GM12878 (cell line): ENCODE measurements around the gene VTI1A. TPM values are rescaled to one million over a fixed set of nuclear protein-coding genes. Genes with fewer than 3 reads are reported as not detected.

Source experiments
- ATAC-seq: fragments of 200-7000 bp; cut with Tn5 transposase; 3 replicates; pipeline ENCODE4 v1.9.1; 2020; ENCODE audit warnings: mild to moderate bottlenecking, moderate library complexity
- BruUV-seq: library from RNA; stranded (reverse); fragments of 400-500 nt; replicated peaks from 2 replicates; lab custom pipeline; 2021; lab: Mats Ljungman, UMichigan
- CTCF ChIA-PET: fragments of 300-600 bp; sonication (Branson Sonifier 250); formaldehyde crosslinking; extraction: SDS; loops from one replicate; lab custom pipeline; 2021; ENCODE audit warnings: inconsistent platforms; lab: Yijun Ruan, JAX
- POLR2A ChIA-PET: fragments of 350-600 bp; formaldehyde crosslinking; extraction: SDS; loops from one replicate; lab custom pipeline; 2021; ENCODE audit warnings: inconsistent platforms; lab: Charles Lee
- RAD21 ChIA-PET: fragments of 300-600 bp; sonication (Branson Sonifier 250); formaldehyde crosslinking; loops from one replicate; lab custom pipeline; 2023; ENCODE audit warnings: antibody characterized with exemption; ENCODE audit not compliant: unreplicated experiment; lab: Charles Lee
- SMC1A ChIA-PET: fragments of 300-600 bp; sonication (Branson Sonifier 250); formaldehyde crosslinking; loops from one replicate; lab custom pipeline; 2023; ENCODE audit not compliant: unreplicated experiment, uncharacterized antibody; lab: Charles Lee
- DNase-seq: peaks from one replicate; pipeline ENCODE4 v3.0.0-alpha.2; 2011; ENCODE audit warnings: low read depth, low spot score
- FAIRE-seq: peaks from 3 replicates; lab custom pipeline; 2011; peaks lifted over from hg19 to GRCh38; lab: Jason Lieb, UNC
- H2AFZ ChIP-seq: 2 replicates; pipeline ENCODE4 v1.6.0; 2011; ENCODE audit warnings: low read depth, low read length, control low read depth; ENCODE audit not compliant: control insufficient read depth
- H3K27ac ChIP-seq: 2 replicates; pipeline ENCODE4 v1.5.1; 2011; ENCODE audit warnings: control low read depth; ENCODE audit not compliant: control insufficient read depth, insufficient read depth
- H3K27me3 ChIP-seq, 2 experiments: replicated peaks in 1 of 2; 2 replicates each; pipeline versions ENCODE4 v1.6.0 to v1.6.1; 2011; ENCODE audit warnings: low read length in 1 of 2; ENCODE audit not compliant: control insufficient read depth in 2 of 2, insufficient read depth in 2 of 2
- H3K36me3 ChIP-seq, 2 experiments: 2 replicates each; pipeline ENCODE4 v1.5.1; 2011; ENCODE audit warnings: low read length in 1 of 2; ENCODE audit not compliant: control insufficient read depth in 2 of 2, insufficient read depth in 2 of 2
- H3K4me1 ChIP-seq: 2 replicates; pipeline ENCODE4 v1.6.1; 2011; ENCODE audit warnings: mild to moderate bottlenecking, low read length, moderate library complexity, mixed read lengths; ENCODE audit not compliant: control insufficient read depth, insufficient read depth
- H3K4me2 ChIP-seq: 2 replicates; pipeline ENCODE4 v1.6.0; 2011; ENCODE audit warnings: control low read depth; ENCODE audit not compliant: control insufficient read depth, insufficient read depth
- H3K4me3 ChIP-seq: fragments of 200-600 bp; sonication (generic); 2 replicates; pipeline ENCODE4 v1.5.1; 2016
- H3K79me2 ChIP-seq: 2 replicates; pipeline ENCODE4 v1.6.0; 2011; ENCODE audit warnings: low read length; ENCODE audit not compliant: control insufficient read depth, insufficient read depth
- H3K9ac ChIP-seq: 2 replicates; pipeline ENCODE4 v1.8.0; 2011; ENCODE audit warnings: low read length, control low read depth, mixed read lengths; ENCODE audit not compliant: control insufficient read depth, insufficient read depth
- H3K9me3 ChIP-seq: replicated peaks from 3 replicates; pipeline ENCODE4 v1.5.1; 2011; ENCODE audit warnings: mild to moderate bottlenecking, low read length; ENCODE audit not compliant: control insufficient read depth, insufficient read depth
- H4K20me1 ChIP-seq: 2 replicates; pipeline ENCODE4 v1.6.0; 2011; ENCODE audit not compliant: control insufficient read depth, insufficient read depth
- ATF2 ChIP-seq: IDR thresholded peaks from 2 replicates; pipeline ENCODE4 v1.6.1; 2012; ENCODE audit warnings: low read length, inconsistent platforms
- BCL11A ChIP-seq: IDR thresholded peaks from 2 replicates; pipeline ENCODE4 v1.6.1; 2011; ENCODE audit warnings: low read depth, low read length
- KLF5 ChIP-seq: fragments of 450-650 bp; IDR thresholded peaks from 2 replicates; pipeline ENCODE4 v1.6.1; 2014; ENCODE audit warnings: mild to moderate bottlenecking; ENCODE audit not compliant: partially characterized antibody
- LARP7 ChIP-seq: fragments of 450-650 bp; IDR thresholded peaks from 2 replicates; pipeline ENCODE4 v1.6.1; 2017; ENCODE audit warnings: mild to moderate bottlenecking
- MYB ChIP-seq: fragments of 150-350 bp; IDR thresholded peaks from 2 replicates; pipeline ENCODE4 v1.6.1; 2014; ENCODE audit warnings: mild to moderate bottlenecking, low read depth, low read length, borderline replicate concordance
- NR2C2 ChIP-seq: IDR thresholded peaks from 2 replicates; pipeline ENCODE4 v1.6.1; 2011; ENCODE audit warnings: borderline replicate concordance, low read depth; ENCODE audit not compliant: control insufficient read depth, insufficient read length
- POLR2AphosphoS5 ChIP-seq: IDR thresholded peaks from 2 replicates; pipeline ENCODE4 v1.6.1; 2011; ENCODE audit warnings: mild to moderate bottlenecking, low read length, inconsistent platforms
- POU2F2 ChIP-seq: IDR thresholded peaks from 3 replicates; pipeline ENCODE4 v1.6.1; 2011; ENCODE audit warnings: low read depth, mild to moderate bottlenecking, low read length, borderline replicate concordance
- SIX5 ChIP-seq: IDR thresholded peaks from 2 replicates; pipeline ENCODE4 v1.6.1; 2011; ENCODE audit warnings: mild to moderate bottlenecking, low read depth, low read length, moderate library complexity; ENCODE audit not compliant: severe bottlenecking
- SMAD1 ChIP-seq: fragments of 450-650 bp; IDR thresholded peaks from 2 replicates; pipeline ENCODE4 v1.6.1; 2018; ENCODE audit warnings: mild to moderate bottlenecking, low read depth; ENCODE audit not compliant: partially characterized antibody
- SMAD5 ChIP-seq: IDR thresholded peaks from 2 replicates; pipeline ENCODE4 v1.6.1; 2016; ENCODE audit warnings: antibody characterized with exemption, low read depth
- STAT1 ChIP-seq: fragments of 450-650 bp; conservative IDR thresholded peaks from 2 replicates; pipeline ENCODE4 v1.6.1; 2014; ENCODE audit warnings: antibody characterized with exemption, mild to moderate bottlenecking
- SUZ12 ChIP-seq: fragments of 200-600 bp; sonication (generic); IDR thresholded peaks from one replicate; pipeline ENCODE4 v1.6.1; 2018; ENCODE audit warnings: antibody characterized with exemption, mild to moderate bottlenecking; ENCODE audit not compliant: unreplicated experiment
- TBL1XR1 ChIP-seq: IDR thresholded peaks from 2 replicates; pipeline ENCODE4 v1.6.1; 2012; ENCODE audit warnings: low read depth, low read length, improper control_type of control experiment
- ZNF207 ChIP-seq: fragments of 450-650 bp; IDR thresholded peaks from 2 replicates; pipeline ENCODE4 v1.6.1; 2014; ENCODE audit warnings: antibody characterized with exemption, mild to moderate bottlenecking, borderline replicate concordance
- in situ Hi-C: fragments of 300-500 bp; cut with MboI; formaldehyde crosslinking; loops from 9 replicates; pipeline ENCODE4 v1.14.3; 2018; ENCODE audit warnings: mixed read lengths
- intact Hi-C: fragments of 100-400 bp; cut with micrococcal nuclease; formaldehyde crosslinking; loops from one replicate; pipeline ENCODE4 v1.14.2; 2022; ENCODE audit not compliant: unreplicated experiment
- polyA plus RNA-seq, 11 experiments: library from polyadenylated mRNA; depleted of rRNA in 4 of 11; unstranded in 6 of 11; stranded (reverse) in 5 of 11; fragments of >200 nt; fragmentation: Nextera tagmentation in 4 of 11; fragmentation: Illumina TruSeq in 1 of 11; extraction: Ambion mirVana in 4 of 11; extraction: Trizol in 1 of 11; gene quantifications; 1 replicate in 1 of 11; 2 replicates in 10 of 11; pipeline versions ENCODE4 v1.2.1 to v1.2.3, GENCODE V29; 2011 to 2016; ENCODE audit warnings: inconsistent platforms in 2 of 11, missing spikeins in 2 of 11, low read depth in 1 of 11
- total RNA-seq, 4 experiments: library from RNA; depleted of rRNA in 3 of 4; stranded (reverse); fragments of >200 nt in 3 of 4; fragmentation: Illumina TruSeq in 1 of 4; extraction: Trizol in 1 of 4; gene quantifications; 2 replicates each; pipeline versions ENCODE4 v1.2.1 to v1.2.3, GENCODE V29; 2013 to 2021
- TF ChIP-seq, protein P1 (sequence below): fragments of 450-650 bp; IDR thresholded peaks from 2 replicates; pipeline ENCODE4 v1.6.1; 2018; ENCODE audit warnings: borderline replicate concordance, mild to moderate bottlenecking; ENCODE audit not compliant: partially characterized antibody
- TF ChIP-seq, protein P2 (sequence below): IDR thresholded peaks from 2 replicates; pipeline ENCODE4 v1.6.1; 2011; ENCODE audit warnings: low read depth, mild to moderate bottlenecking, low read length, moderate library complexity, borderline replicate concordance; ENCODE audit errors: extremely low read depth

Gene VTI1A
- total and polyA plus RNA-seq, 10 of the 15 experiments (the other 5 are each of a cell fraction or from before 2014, with no cell fraction given) = 12.4 to 43.2 (median 27.5) TPM

DNA sequence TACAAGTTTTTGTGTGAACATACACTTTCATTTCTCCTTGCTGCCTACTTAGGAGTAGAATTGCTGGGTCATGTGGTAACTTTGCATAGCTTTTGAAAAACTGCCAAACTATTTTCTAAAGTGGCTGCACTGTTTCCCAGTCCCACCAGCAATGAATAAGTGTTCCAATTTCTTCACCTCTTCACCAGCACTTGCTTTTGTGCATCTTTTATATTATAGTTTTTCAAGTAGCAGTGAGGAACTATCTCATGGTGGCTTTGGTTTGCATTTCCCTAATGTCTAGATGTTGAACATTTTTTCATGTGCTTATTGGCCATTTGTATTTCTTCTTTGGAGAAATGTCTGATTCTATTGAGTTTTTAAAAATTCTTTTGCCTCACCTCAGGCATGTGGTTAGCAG is 273.2 kb downstream of the VTI1A start:
- ChIA-PET POLR2A (no interaction called here), CTCF (interaction anchor here (1.3 to 2.8 kb wide), 4 partner anchors 10 to 663 kb away, joined by 3 to 8 read pairs (median 6); no protein-coding TSS in a partner anchor), RAD21 (no interaction called here)
- Histone ChIP-seq H3K4me2 (no peak overlapping the region), H3K79me2 (no peaks in the 10 kb centered on the region), H3K4me3 (no peak overlapping the region), H3K9me3 (no peaks in the 10 kb centered on the region), H3K27me3 (no peaks in the 10 kb centered on the region), H3K9ac (no peak overlapping the region)
- no TSS peak for BruUV-seq
- DNase-seq = no peak
- FAIRE-seq = no peak
- intact Hi-C loops = loop anchor here (5.0 to 10.0 kb wide), 5 partner anchors 335 to 845 kb away; no protein-coding TSS in a partner anchor
- TF ChIP-seq, protein P1, sequence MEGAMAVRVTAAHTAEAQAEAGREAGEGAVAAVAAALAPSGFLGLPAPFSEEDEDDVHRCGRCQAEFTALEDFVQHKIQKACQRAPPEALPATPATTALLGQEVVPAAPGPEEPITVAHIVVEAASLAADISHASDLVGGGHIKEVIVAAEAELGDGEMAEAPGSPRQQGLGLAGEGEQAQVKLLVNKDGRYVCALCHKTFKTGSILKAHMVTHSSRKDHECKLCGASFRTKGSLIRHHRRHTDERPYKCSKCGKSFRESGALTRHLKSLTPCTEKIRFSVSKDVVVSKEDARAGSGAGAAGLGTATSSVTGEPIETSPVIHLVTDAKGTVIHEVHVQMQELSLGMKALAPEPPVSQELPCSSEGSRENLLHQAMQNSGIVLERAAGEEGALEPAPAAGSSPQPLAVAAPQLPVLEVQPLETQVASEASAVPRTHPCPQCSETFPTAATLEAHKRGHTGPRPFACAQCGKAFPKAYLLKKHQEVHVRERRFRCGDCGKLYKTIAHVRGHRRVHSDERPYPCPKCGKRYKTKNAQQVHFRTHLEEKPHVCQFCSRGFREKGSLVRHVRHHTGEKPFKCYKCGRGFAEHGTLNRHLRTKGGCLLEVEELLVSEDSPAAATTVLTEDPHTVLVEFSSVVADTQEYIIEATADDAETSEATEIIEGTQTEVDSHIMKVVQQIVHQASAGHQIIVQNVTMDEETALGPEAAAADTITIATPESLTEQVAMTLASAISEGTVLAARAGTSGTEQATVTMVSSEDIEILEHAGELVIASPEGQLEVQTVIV = no peak
- TF ChIP-seq SIX5 = no peak
- TF ChIP-seq ATF2 = no peak
- no peak for TF ChIP-seq POU2F2
- no peak for TF ChIP-seq STAT1
- no peak for TF ChIP-seq POLR2AphosphoS5
- TF ChIP-seq SUZ12 = no peak
- no peak for TF ChIP-seq TBL1XR1
- no peak for TF ChIP-seq SMAD5
- TF ChIP-seq BCL11A = no peak
- no peak for TF ChIP-seq LARP7
- no peak for TF ChIP-seq SMAD1
- no peak for TF ChIP-seq ZNF207
- no peak for TF ChIP-seq KLF5
- TF ChIP-seq NR2C2 = no peak
- TF ChIP-seq, protein P2, sequence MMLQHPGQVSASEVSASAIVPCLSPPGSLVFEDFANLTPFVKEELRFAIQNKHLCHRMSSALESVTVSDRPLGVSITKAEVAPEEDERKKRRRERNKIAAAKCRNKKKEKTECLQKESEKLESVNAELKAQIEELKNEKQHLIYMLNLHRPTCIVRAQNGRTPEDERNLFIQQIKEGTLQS = no peak
- no peak for TF ChIP-seq MYB
- TF ChIP-seq, all 136 proteins: peak for 0
- Histone ChIP-seq H3K36me3 (no peaks in the 10 kb centered on the region), H4K20me1 (no peaks in the 10 kb centered on the region), H3K4me1 (no peaks in the 10 kb centered on the region), H3K27ac (no peak overlapping the region), H2AFZ (no peak overlapping the region)
- SMC1A ChIA-PET = no interaction called here
- in situ Hi-C loops = loop anchor here (10.0 kb wide), 1 partner anchor 665 kb away; no protein-coding TSS in a partner anchor
- no peak for ATAC-seq
